Hippocampal formation (tissue), 2 donors: ENCODE data around the gene LCOR.
A peak's percentile ranks its signal among the peaks of the same experiment; 100 is the strongest.
"Not testable (repeated sequence)": the region's sequence is repeated elsewhere in the genome, so short reads cannot be mapped to it uniquely, and the experiment has no call there.

ENCODE experiments used
- DNase-seq, 2 donors: peaks; one replicate each; lab custom pipeline; 2025; lab: John Stamatoyannopoulos, UW

LCOR gene

GRCh38 chr10:96831867-96832720 lies at the start of gene LCOR:
LCOR (plus strand) TSS chr10:96832298; CDS start chr10:96949058, 116,760 bp downstream.
- DNase-seq: peak; percentile 82 to 88

- no peak for DNase-seq
These were observed 47.8 kb upstream of the LCOR start for GRCh38 chr10:96784253-96784652.

GRCh38 chr10:96789571-96790108 lies 42.5 kb upstream of the LCOR start:
- DNase-seq: no peak

- DNase-seq: no peak
These were observed 40.2 kb upstream of the LCOR start for GRCh38 chr10:96791902-96792301.

GRCh38 chr10:96794836-96795733 lies 37.0 kb upstream of the LCOR start:
- DNase-seq: no peak

- no peak for DNase-seq
These were observed 34.6 kb upstream of the LCOR start for GRCh38 chr10:96797485-96797884.

- no peak for DNase-seq
These were observed 28.8 kb upstream of the LCOR start for GRCh38 chr10:96803288-96803664.

- no peak for DNase-seq
These were observed 17.8 kb upstream of the LCOR start for GRCh38 chr10:96814264-96814663.

- not testable (repeated sequence) for DNase-seq
These were observed 13.1 kb upstream of the LCOR start for GRCh38 chr10:96818971-96819370.

- DNase-seq: no peak
These were observed 11.3 kb upstream of the LCOR start for GRCh38 chr10:96820765-96821164.

GRCh38 chr10:96826438-96826837 lies 5.7 kb upstream of the LCOR start:
- DNase-seq: no peak

- no peak for DNase-seq
These were observed 3.5 kb upstream of the LCOR start for GRCh38 chr10:96828609-96829008.

- no peak for DNase-seq
These were observed 2.9 kb upstream of the LCOR start for GRCh38 chr10:96829029-96829773.

- DNase-seq: peak; percentile 7 to 48
These were observed 1.4 kb upstream of the LCOR start for GRCh38 chr10:96830511-96831199.

GRCh38 chr10:96831200-96831866 lies 765 bp upstream of the LCOR start:
- DNase-seq: no peak

- peak; percentile 82 to 88 for DNase-seq
These were observed 672 bp downstream of the LCOR start for GRCh38 chr10:96832721-96833219.

GRCh38 chr10:96833220-96834001 lies 1.3 kb downstream of the LCOR start:
- peak in 1 of 2 donors; percentile 25 for DNase-seq

GRCh38 chr10:96834120-96834519 lies 2.0 kb downstream of the LCOR start:
- DNase-seq: no peak

- no peak for DNase-seq
These were observed 3.8 kb downstream of the LCOR start for GRCh38 chr10:96835899-96836298.

- no peak for DNase-seq
These were observed 6.4 kb downstream of the LCOR start for GRCh38 chr10:96838529-96838928.
